HL-60/S4 treated with phorbol 12-myristate 13-acetate at 8.2 ng/mL for 4 days and 3 days (cell line): Measurements from ENCODE around the gene CXCL1.

ENCODE experiments used
- in situ Hi-C: fragments of 300-500 bp; cut with MboI; formaldehyde crosslinking; loops from 2 replicates; pipeline ENCODE4 v1.15.0; 2022; ENCODE audit warnings: low sequenced_read_pairs

The CXCL1 gene

GRCh38 chr4:73912191-73912590 lies 43.0 kb downstream of the CXCL1 start:
- in situ Hi-C loops, result no loop called here

GRCh38 chr4:73914071-73914470 lies 44.9 kb downstream of the CXCL1 start:
- in situ Hi-C loops, result no loop called here

GRCh38 chr4:73916172-73916925 lies 47.2 kb downstream of the CXCL1 start:
- in situ Hi-C loops, result no loop called here

GRCh38 chr4:73917081-73917501 lies 47.9 kb downstream of the CXCL1 start:
- in situ Hi-C loops, result no loop called here

GRCh38 chr4:73918058-73918457 lies 48.9 kb downstream of the CXCL1 start:
- in situ Hi-C loops, result no loop called here

- in situ Hi-C loops, result no loop called here
Measured at GRCh38 chr4:73919691-73920090, 50.5 kb downstream of the CXCL1 start.
